Keratinocyte (primary cell): Measurements from ENCODE around the gene NETO2. TPM values are rescaled to one million over a fixed set of nuclear protein-coding genes. Genes with fewer than 3 reads are reported as not detected.

Source experiments
- DNase-seq: peaks from one replicate; pipeline ENCODE4 v3.0.0-alpha.2; 2011; ENCODE audit warnings: low read depth, missing footprints, low spot score
- FAIRE-seq: peaks from 2 replicates; lab custom pipeline; 2011; peaks lifted over from hg19 to GRCh38; lab: Jason Lieb, UNC
- H2AFZ ChIP-seq: 2 replicates; pipeline ENCODE4 v1.6.0; 2012; ENCODE audit warnings: low read length, control low read depth, inconsistent platforms; ENCODE audit not compliant: control insufficient read depth
- H3K27ac ChIP-seq: 2 replicates; pipeline ENCODE4 v1.5.1; 2011; ENCODE audit warnings: low read length; ENCODE audit not compliant: control insufficient read depth, insufficient read depth
- H3K27me3 ChIP-seq: 3 replicates; pipeline ENCODE4 v1.6.0; 2011; ENCODE audit warnings: low read length; ENCODE audit not compliant: control insufficient read depth, insufficient read depth; ENCODE audit errors: extremely low read depth
- H3K36me3 ChIP-seq, 2 experiments: 2 replicates in 1 of 2; 3 replicates in 1 of 2; pipeline ENCODE4 v1.5.1; 2011; ENCODE audit warnings: low read length in 2 of 2, mild to moderate bottlenecking in 1 of 2; ENCODE audit not compliant: control insufficient read depth in 2 of 2, insufficient read depth in 2 of 2; ENCODE audit errors: extremely low read depth in 1 of 2
- H3K4me1 ChIP-seq: 3 replicates; pipeline ENCODE4 v1.5.1; 2011; ENCODE audit warnings: low read length; ENCODE audit not compliant: control insufficient read depth, insufficient read depth; ENCODE audit errors: extremely low read depth
- H3K4me2 ChIP-seq: 3 replicates; pipeline ENCODE4 v1.6.0; 2011; ENCODE audit warnings: low read depth, low read length; ENCODE audit not compliant: control insufficient read depth, insufficient read depth; ENCODE audit errors: extremely low read depth
- H3K4me3 ChIP-seq, 3 experiments: fragments of 200-600 bp in 1 of 3; sonication (generic) in 1 of 3; 2 replicates in 2 of 3; 3 replicates in 1 of 3; pipeline ENCODE4 v1.5.1; 2011 to 2016; ENCODE audit warnings: low read length in 3 of 3, mild to moderate bottlenecking in 3 of 3, control low read depth in 2 of 3, inconsistent platforms in 1 of 3, low read depth in 1 of 3, mixed read lengths in 1 of 3, mixed run types in 1 of 3, moderate library complexity in 1 of 3; ENCODE audit not compliant: control insufficient read depth in 2 of 3, insufficient read depth in 2 of 3; ENCODE audit errors: extremely low read depth in 1 of 3
- H3K79me2 ChIP-seq: 2 replicates; pipeline ENCODE4 v1.6.0; 2012; ENCODE audit warnings: low read length; ENCODE audit not compliant: control insufficient read depth, insufficient read depth
- H3K9ac ChIP-seq: 3 replicates; pipeline ENCODE4 v1.6.0; 2011; ENCODE audit warnings: low read length; ENCODE audit not compliant: control insufficient read depth, insufficient read depth; ENCODE audit errors: extremely low read depth
- H3K9me1 ChIP-seq: 3 replicates; pipeline ENCODE4 v1.6.0; 2011; ENCODE audit warnings: low read length; ENCODE audit not compliant: control insufficient read depth, insufficient read depth; ENCODE audit errors: extremely low read depth
- H3K9me3 ChIP-seq: 2 replicates; pipeline ENCODE4 v1.5.1; 2012; ENCODE audit warnings: low read depth, low read length; ENCODE audit not compliant: control insufficient read depth
- H4K20me1 ChIP-seq: 3 replicates; pipeline ENCODE4 v1.6.0; 2011; ENCODE audit warnings: low read length; ENCODE audit not compliant: control insufficient read depth, insufficient read depth; ENCODE audit errors: extremely low read depth
- EZH2 ChIP-seq: IDR thresholded peaks from one replicate; pipeline ENCODE4 v1.6.1; 2012; ENCODE audit warnings: inconsistent platforms, mild to moderate bottlenecking, low read length, moderate library complexity
- dilution Hi-C: fragments of 300-500 bp; cut with MboI; formaldehyde crosslinking; loops from one replicate; pipeline ENCODE4 v1.7.0; 2020; ENCODE audit warnings: low sequenced_read_pairs; ENCODE audit not compliant: extremely low pct_ligation_motif_present
- polyA plus RNA-seq, 5 experiments: library from polyadenylated mRNA; depleted of rRNA in 3 of 5; stranded (reverse) in 3 of 5; stranded (forward) in 1 of 5; unstranded in 1 of 5; fragments of >200 nt; gene quantifications; 1 replicate in 1 of 5; 2 replicates in 3 of 5; 3 replicates in 1 of 5; pipeline versions ENCODE4 v1.2.1 to v1.2.3, GENCODE V29; 2011 to 2012; ENCODE audit warnings: missing spikeins in 2 of 5, low read depth in 1 of 5, low replicate concordance in 1 of 5
- TF ChIP-seq, protein P1 (sequence below), 3 experiments: IDR thresholded peaks in 1 of 3; conservative IDR thresholded peaks in 1 of 3; optimal IDR thresholded peaks in 1 of 3; 2 replicates in 2 of 3; 3 replicates in 1 of 3; pipeline versions ENCODE3 to v1.5.1; 2011; ENCODE audit warnings: low read length in 3 of 3, mild to moderate bottlenecking in 3 of 3, moderate library complexity in 2 of 3, control low read depth in 1 of 3, inconsistent platforms in 1 of 3; ENCODE audit not compliant: insufficient read depth in 2 of 3; ENCODE audit errors: extremely low read depth in 1 of 3

The NETO2 gene
- polyA plus RNA-seq, 1 donor (not counting 4 experiments of a cell fraction or from before 2014, with no cell fraction given), result 74.4 TPM

DNA sequence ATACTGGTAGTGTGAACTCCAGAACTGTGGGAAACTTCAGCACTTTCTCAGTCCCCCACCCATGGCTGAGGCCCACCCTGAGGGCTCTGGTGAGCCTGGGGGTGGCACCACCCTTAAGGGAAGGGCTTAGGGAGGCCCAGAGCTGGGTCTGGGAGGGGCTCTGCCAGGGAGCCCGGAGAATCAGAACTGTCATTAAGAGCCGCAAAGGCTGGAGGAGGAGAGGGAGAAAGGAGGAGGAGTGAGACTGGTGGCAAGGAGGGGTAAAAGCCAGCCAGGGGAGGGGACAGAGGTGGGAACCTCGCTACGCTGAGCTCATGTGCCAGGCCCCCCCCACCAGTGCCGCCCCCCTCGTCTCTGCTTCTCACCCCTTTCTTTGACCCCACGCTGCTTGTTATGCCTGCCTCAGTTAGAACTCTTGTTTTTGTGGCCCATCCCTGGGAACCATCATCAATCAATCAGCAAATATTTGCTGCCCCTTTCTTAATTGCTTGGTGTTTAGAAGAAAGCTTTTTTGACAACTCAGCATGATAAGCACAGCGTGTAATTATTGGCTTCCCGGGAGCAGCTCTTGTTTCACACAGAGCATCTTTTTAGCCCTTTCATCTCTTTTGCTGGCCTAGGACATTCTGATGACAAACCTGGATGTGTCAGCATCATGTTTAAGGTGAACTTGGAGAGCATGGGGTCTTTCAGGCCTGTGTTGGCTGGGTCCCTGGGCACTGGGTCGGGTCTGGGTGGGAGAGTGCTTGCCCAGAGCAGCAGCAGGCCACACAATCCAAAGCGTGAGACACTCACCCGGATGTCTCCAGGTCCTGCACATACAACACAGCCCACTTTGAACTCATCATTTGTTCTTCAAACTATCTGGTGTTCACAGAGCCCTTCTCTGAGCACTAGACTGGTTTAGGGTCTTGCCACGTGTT, 77.7 kb downstream of the NETO2 start:
- H3K9me1 ChIP-seq, result no peaks in the 10 kb centered on the region
- no peaks in the 10 kb centered on the region for H3K79me2 ChIP-seq
- H4K20me1 ChIP-seq, result peaks cover 2% of the 10 kb centered on the region
- dilution Hi-C loops, result no loop called here
- no peak overlapping the region for H3K9ac ChIP-seq
- H3K27me3 ChIP-seq, result peaks cover 6% of the 10 kb centered on the region
- no peaks in the 10 kb centered on the region for H3K4me1 ChIP-seq
- no peak overlapping the region for H3K27ac ChIP-seq
- TF ChIP-seq, protein P1, sequence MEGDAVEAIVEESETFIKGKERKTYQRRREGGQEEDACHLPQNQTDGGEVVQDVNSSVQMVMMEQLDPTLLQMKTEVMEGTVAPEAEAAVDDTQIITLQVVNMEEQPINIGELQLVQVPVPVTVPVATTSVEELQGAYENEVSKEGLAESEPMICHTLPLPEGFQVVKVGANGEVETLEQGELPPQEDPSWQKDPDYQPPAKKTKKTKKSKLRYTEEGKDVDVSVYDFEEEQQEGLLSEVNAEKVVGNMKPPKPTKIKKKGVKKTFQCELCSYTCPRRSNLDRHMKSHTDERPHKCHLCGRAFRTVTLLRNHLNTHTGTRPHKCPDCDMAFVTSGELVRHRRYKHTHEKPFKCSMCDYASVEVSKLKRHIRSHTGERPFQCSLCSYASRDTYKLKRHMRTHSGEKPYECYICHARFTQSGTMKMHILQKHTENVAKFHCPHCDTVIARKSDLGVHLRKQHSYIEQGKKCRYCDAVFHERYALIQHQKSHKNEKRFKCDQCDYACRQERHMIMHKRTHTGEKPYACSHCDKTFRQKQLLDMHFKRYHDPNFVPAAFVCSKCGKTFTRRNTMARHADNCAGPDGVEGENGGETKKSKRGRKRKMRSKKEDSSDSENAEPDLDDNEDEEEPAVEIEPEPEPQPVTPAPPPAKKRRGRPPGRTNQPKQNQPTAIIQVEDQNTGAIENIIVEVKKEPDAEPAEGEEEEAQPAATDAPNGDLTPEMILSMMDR (optimal IDR thresholded peaks at IDR 0.05 in 1 of 3, IDR thresholded peaks at IDR 0.05 in 1 of 3, conservative IDR thresholded peaks at IDR 0.05 in 1 of 3; ENCODE audit: extremely low read depth in 1 of 3, insufficient read depth in 2 of 3, low read length in 3 of 3), result no peak
- TF ChIP-seq EZH2, result no peak
- no peaks in the 10 kb centered on the region for H3K36me3 ChIP-seq
- H2AFZ ChIP-seq, result no peak overlapping the region
- H3K9me3 ChIP-seq, result no peaks in the 10 kb centered on the region
- no peak overlapping the region for H3K4me2 ChIP-seq
- H3K4me3 ChIP-seq, result no peak overlapping the region
- no peak for DNase-seq
- FAIRE-seq, result no peak

GRCh38 chr16:47064775-47065174, 79.0 kb downstream of the NETO2 start:
- H3K79me2 ChIP-seq, result no peaks in the 10 kb centered on the region
- peaks cover 2% of the 10 kb centered on the region for H4K20me1 ChIP-seq
- no peaks in the 10 kb centered on the region for H3K36me3 ChIP-seq
- DNase-seq (no peak), FAIRE-seq (no peak)
- no peak overlapping the region for H3K9ac ChIP-seq
- no peak overlapping the region for H3K4me2 ChIP-seq
- H3K9me3 ChIP-seq, result no peaks in the 10 kb centered on the region
- TF ChIP-seq EZH2, result no peak
- TF ChIP-seq, protein P1 (optimal IDR thresholded peaks at IDR 0.05 in 1 of 3, IDR thresholded peaks at IDR 0.05 in 1 of 3, conservative IDR thresholded peaks at IDR 0.05 in 1 of 3; ENCODE audit: extremely low read depth in 1 of 3, insufficient read depth in 2 of 3, low read length in 3 of 3), result no peak
- no peaks in the 10 kb centered on the region for H3K9me1 ChIP-seq
- H3K27ac ChIP-seq, result no peak overlapping the region
- no peak overlapping the region for H3K4me3 ChIP-seq
- dilution Hi-C loops, result no loop called here
- H3K4me1 ChIP-seq, result no peaks in the 10 kb centered on the region
- H2AFZ ChIP-seq, result no peak overlapping the region
- H3K27me3 ChIP-seq, result peaks cover 6% of the 10 kb centered on the region
